HG03575 (cell line): ENCODE measurements around the gene MGLL.

Experiments
- ATAC-seq: cut with Tn5 transposase; IDR thresholded peaks from one replicate; pipeline ENCODE4 v1.9.1; 2021; ENCODE audit not compliant: unreplicated experiment, insufficient number of reproducible peaks, low FRiP score; ENCODE audit errors: extremely low read depth

MGLL gene

GRCh38 chr3:127839099-127839498, 16.8 kb upstream of the MGLL start:
- ATAC-seq, result no peak

- peak; percentile 37 for ATAC-seq
Observed at GRCh38 chr3:127835993-127836882, 13.9 kb upstream of the MGLL start.

DNA sequence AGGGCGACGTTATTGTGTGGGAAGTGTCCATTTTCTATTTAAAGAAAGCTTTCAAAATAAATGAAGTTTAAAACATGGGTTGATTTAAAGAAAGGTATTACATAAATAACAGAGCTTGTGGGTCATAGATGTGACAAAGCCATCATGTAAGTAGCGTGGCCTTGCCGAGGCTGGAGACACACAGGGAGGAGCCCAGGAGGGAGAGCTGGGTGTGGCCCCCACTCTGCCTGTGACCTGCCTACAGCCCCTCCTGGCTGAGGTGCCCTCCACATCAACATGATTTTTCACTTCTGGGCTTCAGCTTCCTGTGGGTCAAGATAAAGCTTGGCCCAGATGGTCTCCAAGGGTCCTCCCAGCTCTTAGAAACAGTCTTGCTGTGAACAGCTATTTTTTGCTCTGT, 12.5 kb upstream of the MGLL start:
- no peak for ATAC-seq

- no peak for ATAC-seq
Observed at GRCh38 chr3:127833281-127834032, 11.1 kb upstream of the MGLL start.

- no peak for ATAC-seq
Observed at GRCh38 chr3:127831723-127832172, 9.4 kb upstream of the MGLL start.

- ATAC-seq, result no peak
Observed at GRCh38 chr3:127829537-127829936, 7.2 kb upstream of the MGLL start.

DNA sequence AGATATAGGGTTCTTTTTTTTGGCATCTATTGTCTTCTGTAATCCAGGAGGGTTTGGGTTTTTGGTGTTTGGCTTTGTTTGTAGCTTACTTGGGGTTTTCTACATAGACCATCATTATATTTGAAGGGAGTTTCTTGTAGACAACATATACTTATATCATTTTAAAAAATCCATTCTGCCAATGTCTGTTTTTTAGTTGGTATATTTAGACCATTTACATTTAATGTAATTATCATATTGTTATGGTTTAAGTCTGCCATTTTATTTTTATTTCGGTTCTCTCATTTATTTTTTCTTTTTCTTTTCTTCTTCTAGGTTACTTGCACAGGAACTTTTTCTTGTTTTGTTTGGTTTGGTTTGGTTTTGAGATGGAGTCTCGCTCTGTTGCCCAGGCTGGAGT, 5.5 kb upstream of the MGLL start:
- ATAC-seq, result no peak

DNA sequence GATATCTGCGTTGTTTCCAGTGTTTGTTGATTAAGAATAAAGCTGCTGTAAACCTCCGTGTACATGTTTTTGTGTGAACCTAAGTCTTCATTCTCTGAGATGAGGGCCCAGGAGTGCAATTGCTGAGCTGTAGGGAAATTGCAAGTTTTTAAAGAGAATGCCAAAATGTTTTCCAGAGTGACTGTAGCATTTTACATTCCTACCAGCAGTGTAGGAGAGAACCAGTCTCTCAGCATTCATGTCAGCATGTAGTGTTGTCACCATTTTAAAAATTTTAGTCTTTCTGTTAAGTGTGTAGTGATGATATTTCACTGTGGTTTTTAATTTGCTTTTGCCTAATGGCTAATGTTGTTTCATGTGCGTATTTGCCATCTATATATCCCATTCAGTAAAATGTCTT, 3.4 kb upstream of the MGLL start:
- ATAC-seq, result no peak

DNA sequence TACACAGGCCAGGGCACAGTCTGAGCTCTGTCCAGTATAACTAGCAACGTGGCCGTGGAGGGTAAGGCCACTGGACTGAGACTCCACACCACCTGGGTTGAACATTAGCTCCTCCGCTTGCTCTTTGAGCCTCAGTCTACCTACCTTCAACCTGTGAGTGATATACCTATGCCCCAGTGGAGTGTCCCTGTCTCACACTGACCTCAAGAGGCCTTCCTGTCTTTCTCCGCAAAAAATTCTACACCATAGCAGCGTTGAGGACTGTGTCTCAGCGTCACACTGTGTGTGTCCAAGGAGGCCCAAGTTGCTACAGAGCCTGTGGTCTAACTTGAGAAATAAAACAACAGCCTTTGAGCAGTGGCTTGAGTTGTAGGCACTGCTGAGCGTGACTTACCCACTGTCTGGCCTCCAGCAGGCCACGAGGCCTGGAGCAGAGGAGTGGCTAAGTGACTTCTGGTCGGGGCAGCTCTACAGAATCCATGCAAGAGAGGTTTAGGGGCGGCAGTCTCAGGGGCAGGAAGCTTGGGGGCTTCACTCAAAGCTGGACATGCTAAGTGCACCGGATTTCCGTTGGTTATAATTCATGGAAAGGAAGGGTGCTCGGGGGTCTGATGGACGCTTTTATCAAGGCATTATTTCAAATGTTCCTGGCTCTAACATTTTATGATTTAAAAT, 2.0 kb upstream of the MGLL start:
- no peak for ATAC-seq

GRCh38 chr3:127823426-127823857, 1.1 kb upstream of the MGLL start:
- ATAC-seq, result no peak

GRCh38 chr3:127822682-127823425, 539 bp upstream of the MGLL start:
- ATAC-seq, result no peak

DNA sequence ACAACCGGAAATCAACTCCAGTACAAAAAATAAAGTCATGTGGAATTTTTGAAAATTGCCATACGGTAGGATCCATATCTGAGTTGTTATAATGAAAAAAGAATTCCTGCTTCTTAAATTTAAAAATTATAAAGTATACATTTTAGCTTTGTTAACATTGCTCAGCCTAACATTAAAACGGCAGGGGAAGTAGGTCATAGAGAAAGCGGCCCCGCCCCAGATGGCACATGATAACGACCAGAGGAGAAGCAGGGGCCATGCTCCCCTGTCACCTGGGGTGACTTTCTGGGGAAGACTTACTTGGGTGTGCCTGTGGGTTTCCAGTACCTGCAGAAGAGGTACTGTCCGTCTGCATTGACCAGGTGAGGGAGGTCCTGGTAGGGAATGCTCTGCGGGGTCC, 921 bp downstream of the MGLL start:
- no peak for ATAC-seq

DNA sequence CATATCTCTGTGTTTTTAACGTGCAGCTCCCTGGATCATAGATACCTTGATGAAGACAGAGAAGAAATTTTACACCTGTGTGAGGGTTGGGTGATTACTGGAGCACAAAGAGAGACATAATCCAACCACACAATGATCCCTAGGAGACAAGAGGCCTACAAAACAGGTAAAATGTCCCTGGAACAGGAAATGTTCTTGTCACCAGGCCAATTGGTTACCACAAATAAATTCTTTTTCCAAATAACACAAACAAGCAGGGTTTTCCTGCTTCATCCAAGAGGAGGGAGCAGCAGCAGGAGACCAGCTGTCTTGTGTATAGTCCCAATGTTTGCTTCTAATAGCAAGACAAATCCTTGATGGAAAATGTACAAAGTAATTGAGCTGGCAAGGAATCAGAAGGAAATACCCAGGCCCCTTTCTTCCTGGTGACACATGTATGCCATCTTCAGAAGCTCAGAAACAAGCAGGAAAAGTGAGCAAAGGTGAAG, 1.4 kb downstream of the MGLL start:
- ATAC-seq, result no peak

DNA sequence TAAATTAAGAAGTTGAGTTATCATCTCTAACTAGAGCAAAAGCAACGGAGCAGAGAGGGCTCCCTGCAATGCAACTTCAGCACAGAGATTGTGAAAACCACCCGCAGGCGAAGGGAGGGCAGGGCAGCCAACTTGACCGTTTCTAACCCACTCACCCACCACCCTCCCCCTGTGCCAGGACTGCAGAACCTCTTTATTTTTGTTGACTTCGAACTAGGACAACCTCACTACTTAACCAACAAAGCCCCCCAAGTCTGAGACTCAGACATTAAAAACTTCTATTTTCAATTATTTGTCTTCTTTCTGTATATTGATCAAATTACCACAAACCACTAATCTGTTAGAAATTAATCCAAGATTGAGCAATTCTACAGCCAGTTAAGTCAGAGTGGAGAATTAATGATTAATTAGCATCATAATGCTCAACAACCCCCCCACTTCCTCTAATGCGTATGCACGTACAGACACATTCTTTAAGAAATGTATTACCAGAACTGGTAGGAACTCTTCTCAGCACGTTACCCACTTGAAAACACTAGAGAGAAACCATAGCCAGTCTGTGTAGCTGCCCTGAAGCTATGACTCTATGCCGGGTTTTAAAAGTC, 2.0 kb downstream of the MGLL start:
- ATAC-seq, result no peak

DNA sequence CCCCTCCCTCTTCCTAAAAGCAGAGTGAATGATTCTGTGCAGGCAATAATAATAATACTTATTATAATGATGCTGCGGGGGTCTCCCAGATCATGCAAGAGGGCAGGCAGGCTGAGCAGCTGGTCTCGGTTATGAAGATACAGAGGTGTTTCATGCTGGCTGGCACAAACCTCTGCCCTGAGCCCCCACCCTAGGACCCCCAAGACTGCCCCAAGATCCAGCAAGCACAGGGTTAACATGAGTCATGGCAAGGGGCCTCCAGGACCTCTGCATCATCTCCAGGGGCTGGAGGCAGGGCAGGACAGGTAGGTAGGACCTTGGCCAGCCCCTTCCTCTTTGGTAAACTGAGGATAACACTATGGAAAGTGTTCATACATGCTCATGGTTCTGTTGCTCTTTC, 2.7 kb downstream of the MGLL start:
- ATAC-seq, result no peak

GRCh38 chr3:127819086-127819485, 3.2 kb downstream of the MGLL start:
- ATAC-seq, result no peak

DNA sequence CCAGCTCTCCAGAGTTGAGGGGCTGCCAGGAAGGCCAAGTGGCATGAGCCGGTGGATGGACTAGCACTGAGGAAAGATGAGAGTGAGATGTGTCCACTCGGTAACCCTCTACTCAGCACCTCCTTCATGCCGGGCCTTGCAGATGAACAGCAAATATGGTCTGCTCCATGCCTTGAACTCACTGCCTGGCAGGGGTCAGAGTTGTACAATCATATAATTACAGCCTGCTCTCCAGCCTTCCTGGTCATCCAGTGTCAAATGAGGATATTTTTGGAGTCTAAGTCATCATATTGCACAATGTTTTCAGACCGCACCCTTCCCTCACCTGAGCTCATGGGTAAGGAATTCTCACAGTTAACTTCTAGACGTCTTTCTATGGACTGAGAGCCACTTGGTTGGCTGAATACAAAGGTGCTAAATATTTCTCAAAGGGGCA, 4.9 kb downstream of the MGLL start:
- ATAC-seq, result no peak

DNA sequence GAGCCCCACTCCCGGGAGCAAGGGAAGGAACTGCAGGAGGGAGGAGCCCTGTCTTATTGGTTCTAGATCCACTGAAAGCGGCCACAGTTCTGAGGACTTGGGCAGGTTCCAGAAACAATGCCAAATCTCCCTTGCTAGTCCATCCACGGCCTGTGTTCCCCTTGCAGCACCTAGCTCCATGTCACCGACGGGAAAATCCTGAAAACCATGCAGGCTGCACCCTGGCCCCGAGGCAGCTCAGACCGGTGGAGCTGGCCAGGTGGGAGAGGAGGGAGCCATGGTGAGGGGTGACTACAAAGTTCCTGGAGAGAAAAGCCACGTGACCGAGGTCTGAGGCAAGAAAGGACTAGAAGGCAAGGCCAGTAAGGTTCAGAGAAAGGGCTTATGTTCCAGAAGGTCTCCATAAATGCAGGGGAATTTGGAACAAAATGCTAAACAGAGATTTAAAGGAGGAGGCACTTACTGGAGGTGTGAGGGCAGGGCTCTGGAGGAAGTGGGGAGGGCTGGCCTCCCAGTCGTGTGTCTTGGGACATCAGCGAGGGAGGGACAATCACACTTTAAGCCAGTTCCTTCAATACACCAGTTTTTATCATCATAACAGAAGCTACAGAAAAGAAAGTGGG, 5.4 kb downstream of the MGLL start:
- ATAC-seq, result no peak
